Measurements from ENCODE around the gene MTX1. TPM values are rescaled to one million over a fixed set of nuclear protein-coding genes. Genes with fewer than 3 reads are reported as not detected.

MTX1 gene
- total and polyA plus RNA-seq, 9 of the 15 experiments (the other 6 are each of a cell fraction or from before 2014, with no cell fraction given), result 29.1 to 98.4 (median 66.9) TPM

- Histone ChIP-seq H3K9me3 (replicated peaks; ENCODE audit: control insufficient read depth, insufficient read depth, low read depth, low read length) (no peaks in the 10 kb centered on the region), H3K4me3 (no peak overlapping the region), H3K27me3 (ENCODE audit: control insufficient read depth in 2 of 2, insufficient read depth in 2 of 2, low read length in 2 of 2) (no peaks in the 10 kb centered on the region), H3K9ac (ENCODE audit: insufficient read depth in 1 of 2, low read depth in 2 of 2, low read length in 2 of 2) (no peak overlapping the region), H3K36me3 (ENCODE audit: control insufficient read depth, insufficient read depth, low read length) (peaks cover 37% of the 10 kb centered on the region; the same call in 2 of the 3 replicates), H3K27ac (ENCODE audit: extremely low read depth, low read depth, low read length) (no peak overlapping the region), H4K20me1 (replicated peaks; ENCODE audit: control insufficient read depth, insufficient read depth, low read length) (no peaks in the 10 kb centered on the region), H3K9me1 (ENCODE audit: control insufficient read depth, insufficient read depth, low read length) (no peaks in the 10 kb centered on the region), H3K4me2 (ENCODE audit: insufficient read depth, low read length) (no peak overlapping the region), H3K79me2 (ENCODE audit: control insufficient read depth, insufficient read depth, low read length) (peaks cover 12% of the 10 kb centered on the region), H2AFZ (ENCODE audit: low read depth, low read length) (no peak overlapping the region), H3K4me1 (replicated peaks in 1 of 2; ENCODE audit: control insufficient read depth in 2 of 2, insufficient read depth in 2 of 2, low read length in 2 of 2) (peaks cover 8 to 27% of the 10 kb centered on the region in 2 experiments; a peak in 4 of 5 replicates)
- ChIA-PET CTCF (ENCODE audit: low intra/inter-chr PET ratio) (no interaction called here), POLR2A (interaction anchor here (0.6 kb wide), 1 partner anchor 738 kb away, joined by 3 read pairs; no protein-coding TSS in a partner anchor)
- no peak for TF ChIP-seq CEBPG (CRISPR knock-in tag; IDR thresholded peaks at IDR 0.05)
- TF ChIP-seq CEBPG (tag; conservative IDR thresholded peaks at IDR 0.05 in 1 of 2, IDR thresholded peaks at IDR 0.05 in 1 of 2), result no peak
- DNase-seq (ENCODE audit: extremely low read depth in 1 of 4, low spot score in 3 of 4), result no peak
- no peak for FAIRE-seq
- in situ Hi-C loops (cut with MboI) (no loop called here), intact Hi-C loops (cut with micrococcal nuclease) (no loop called here)
- no peak for ATAC-seq
- 56% methylated on average over 4 of the region's 4 CpGs for WGBS (ENCODE audit: insufficient coverage, low coverage, missing lambda C conversion rate)
- BruUV-seq (replicated peaks), result no TSS peak
Measured at GRCh38 chr1:155199792-155200191, 8.7 kb upstream of the MTX1 start.

- ATAC-seq (no peak), DNase-seq (ENCODE audit: extremely low read depth in 1 of 4, low spot score in 3 of 4) (no peak), FAIRE-seq (no peak)
- no peak overlapping the region for H2AFZ ChIP-seq (ENCODE audit: low read depth, low read length)
- in situ Hi-C loops (cut with MboI), result no loop called here
- peaks cover under 1 to 19% of the 10 kb centered on the region in 2 experiments; a peak in 3 of 5 replicates for H3K4me1 ChIP-seq (replicated peaks in 1 of 2; ENCODE audit: control insufficient read depth in 2 of 2, insufficient read depth in 2 of 2, low read length in 2 of 2)
- POLR2A ChIA-PET, result no interaction called here
- BruUV-seq (replicated peaks), result no TSS peak
- H3K9me3 ChIP-seq (replicated peaks; ENCODE audit: control insufficient read depth, insufficient read depth, low read depth, low read length), result no peaks in the 10 kb centered on the region
- intact Hi-C loops (cut with micrococcal nuclease), result no loop called here
- no peaks in the 10 kb centered on the region for H3K9me1 ChIP-seq (ENCODE audit: control insufficient read depth, insufficient read depth, low read length)
- CTCF ChIA-PET (ENCODE audit: low intra/inter-chr PET ratio), result no interaction called here
- 0 out of 4 replicates have a peak overlapping the region, but pooled peaks of 1 of the 2 experiments have one; percentile 15 for H3K9ac ChIP-seq (ENCODE audit: insufficient read depth in 1 of 2, low read depth in 2 of 2, low read length in 2 of 2)
- peaks cover 34% of the 10 kb centered on the region; the same call in 2 of the 3 replicates for H3K36me3 ChIP-seq (ENCODE audit: control insufficient read depth, insufficient read depth, low read length)
- H3K27ac ChIP-seq (ENCODE audit: extremely low read depth, low read depth, low read length), result no peak overlapping the region
- H3K27me3 ChIP-seq (ENCODE audit: control insufficient read depth in 2 of 2, insufficient read depth in 2 of 2, low read length in 2 of 2), result no peaks in the 10 kb centered on the region
- H3K4me3 ChIP-seq, result no peak overlapping the region
- H4K20me1 ChIP-seq (replicated peaks; ENCODE audit: control insufficient read depth, insufficient read depth, low read length), result no peaks in the 10 kb centered on the region
- H3K79me2 ChIP-seq (ENCODE audit: control insufficient read depth, insufficient read depth, low read length), result peaks cover 4% of the 10 kb centered on the region; the same call in 1 of the 3 replicates
- 65% methylated on average over 5 of the region's 5 CpGs for WGBS (ENCODE audit: insufficient coverage, low coverage, missing lambda C conversion rate)
- H3K4me2 ChIP-seq (ENCODE audit: insufficient read depth, low read length), result no peak overlapping the region
- TF ChIP-seq ZNF436 (CRISPR knock-in tag; IDR thresholded peaks at IDR 0.05) (no peak), TARDBP (IDR thresholded peaks at IDR 0.05) (no peak), ZBTB5 (IDR thresholded peaks at IDR 0.05) (no peak), PHB (CRISPR knock-in tag; IDR thresholded peaks at IDR 0.05) (no peak), KLF10 (CRISPR knock-in tag; IDR thresholded peaks at IDR 0.05) (no peak), POLR3G (IDR thresholded peaks at IDR 0.05; ENCODE audit: extremely low read depth, insufficient read length, insufficient replicate concordance) (no peak), GATAD2B (IDR thresholded peaks at IDR 0.05; ENCODE audit: borderline replicate concordance) (no peak), HDAC1 (IDR thresholded peaks at IDR 0.05) (no peak), ELF2 (CRISPR knock-in tag; IDR thresholded peaks at IDR 0.05) (no peak), HDAC6 (IDR thresholded peaks at IDR 0.05; ENCODE audit: low read depth, low read length) (no peak), SREBF1 (IDR thresholded peaks at IDR 0.05; ENCODE audit: borderline replicate concordance, low read depth, low read length) (no peak)
Measured at GRCh38 chr1:155200920-155201319, 7.6 kb upstream of the MTX1 start.

Measured in K562 (cell line).